Posterior cingulate gyrus (tissue), 11 donors: ENCODE results near the gene STAG2.
"Not testable (repeated sequence)": the region's sequence is repeated elsewhere in the genome, so short reads cannot be mapped to it uniquely, and the experiment has no call there.

Source experiments
- DNase-seq, 10 donors: peaks; one replicate each; pipeline versions ENCODE4 v3.0.0 to v3.0.0-alpha.2; 2020 to 2021; ENCODE audit warnings: mixed read lengths in 3 of 10
- intact Hi-C: fragments of 100-400 bp; cut with DNase I; formaldehyde crosslinking; loops from one replicate; pipeline ENCODE4 v1.15.1; 2023

Gene STAG2

GRCh38 chrX:123961268-123962005 is at the start of gene STAG2:
Gene STAG2 (plus strand): TSS chrX:123961706. CDS start chrX:124022628, 60,922 bp downstream.
- intact Hi-C loops: loop anchor here (5.0 kb wide), 1 partner anchor 56 kb away; no protein-coding TSS in a partner anchor
- DNase-seq: peak; percentile 51 to 93 (median 66)

- no peak for DNase-seq
- intact Hi-C loops: no loop called here
Observed at GRCh38 chrX:123917069-123917468, 44.4 kb upstream of the STAG2 start.

GRCh38 chrX:123918106-123918721 is 43.3 kb upstream of the STAG2 start:
- DNase-seq: no peak
- intact Hi-C loops: no loop called here

GRCh38 chrX:123920105-123920785 is 41.3 kb upstream of the STAG2 start:
- intact Hi-C loops: no loop called here
- DNase-seq: no peak

GRCh38 chrX:123923211-123923610 is 38.3 kb upstream of the STAG2 start:
- no peak for DNase-seq
- intact Hi-C loops: no loop called here

- no peak for DNase-seq
- intact Hi-C loops: no loop called here
Observed at GRCh38 chrX:123924186-123924585, 37.3 kb upstream of the STAG2 start.

GRCh38 chrX:123927845-123928244 is 33.7 kb upstream of the STAG2 start:
- DNase-seq: no peak
- intact Hi-C loops: no loop called here

GRCh38 chrX:123932055-123932454 is 29.5 kb upstream of the STAG2 start:
- intact Hi-C loops, DNase-seq: not testable (repeated sequence)

GRCh38 chrX:123943074-123943473 is 18.4 kb upstream of the STAG2 start:
- intact Hi-C loops: no loop called here
- no peak for DNase-seq

- intact Hi-C loops: no loop called here
- no peak for DNase-seq
Observed at GRCh38 chrX:123943488-123943887, 18.0 kb upstream of the STAG2 start.

GRCh38 chrX:123949846-123950245 is 11.7 kb upstream of the STAG2 start:
- intact Hi-C loops: loop anchor here (10.0 kb wide), 2 partner anchors 95 to 145 kb away; no protein-coding TSS in a partner anchor
- DNase-seq: no peak

- intact Hi-C loops: loop anchor here (5.0 to 10.0 kb wide), 3 partner anchors 58 to 135 kb away; no protein-coding TSS in a partner anchor
- peak in 7 of 10 donors; percentile 19 to 88 (median 37) for DNase-seq
Observed at GRCh38 chrX:123959281-123960063, 2.0 kb upstream of the STAG2 start.

GRCh38 chrX:123960956-123961267 is 594 bp upstream of the STAG2 start:
- DNase-seq: no peak
- intact Hi-C loops: loop anchor here (5.0 kb wide), 1 partner anchor 56 kb away; no protein-coding TSS in a partner anchor

GRCh38 chrX:123962006-123962467 is 531 bp downstream of the STAG2 start:
- no peak for DNase-seq
- intact Hi-C loops: loop anchor here (5.0 kb wide), 1 partner anchor 55 kb away; no protein-coding TSS in a partner anchor

- peak; percentile 67 to 94 (median 72) for DNase-seq
- intact Hi-C loops: loop anchor here (5.0 kb wide), 1 partner anchor 54 kb away; no protein-coding TSS in a partner anchor
Observed at GRCh38 chrX:123962794-123963373, 1.4 kb downstream of the STAG2 start.

GRCh38 chrX:123964156-123964834 is 2.8 kb downstream of the STAG2 start:
- intact Hi-C loops: loop anchor here (5.0 kb wide), 1 partner anchor 53 kb away; no protein-coding TSS in a partner anchor
- no peak for DNase-seq

GRCh38 chrX:123965712-123966111 is 4.2 kb downstream of the STAG2 start:
- DNase-seq: no peak
- intact Hi-C loops: no loop called here

- no peak for DNase-seq
- intact Hi-C loops: no loop called here
Observed at GRCh38 chrX:123967497-123967896, 6.0 kb downstream of the STAG2 start.

- intact Hi-C loops: no loop called here
- no peak for DNase-seq
Observed at GRCh38 chrX:123968383-123969050, 7.0 kb downstream of the STAG2 start.
